HG03565 (cell line): ENCODE data around the gene DNMT3A.
"Not testable (repeated sequence)": the region's sequence is repeated elsewhere in the genome, so short reads cannot be mapped to it uniquely, and the experiment has no call there.

Experiments
- ATAC-seq: cut with Tn5 transposase; IDR thresholded peaks from one replicate; pipeline ENCODE4 v1.9.1; 2021; ENCODE audit warnings: mild to moderate bottlenecking, moderate library complexity; ENCODE audit not compliant: unreplicated experiment

The DNMT3A gene

GRCh38 chr2:25286723-25287483 is 54.8 kb downstream of the DNMT3A start:
- ATAC-seq = no peak

DNA sequence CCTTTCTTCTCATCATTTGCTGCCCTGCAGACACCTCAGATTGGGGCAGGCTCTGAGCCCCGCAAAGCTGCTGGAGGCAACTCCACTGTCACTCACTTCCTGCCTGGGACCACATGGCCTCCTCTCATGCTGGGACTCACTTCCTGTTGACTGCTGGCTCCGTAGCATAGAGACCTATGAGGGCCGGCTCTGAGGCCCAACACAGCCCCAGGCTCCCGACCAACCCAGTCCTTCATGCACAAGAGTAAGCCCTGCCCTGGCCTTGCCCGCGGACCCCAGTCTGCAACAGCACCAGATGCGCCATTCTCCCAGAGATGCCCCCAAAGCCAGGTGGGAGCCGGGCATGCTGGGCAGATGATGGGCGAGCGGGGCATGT is 55.7 kb downstream of the DNMT3A start:
- peak; percentile 46 for ATAC-seq

DNA sequence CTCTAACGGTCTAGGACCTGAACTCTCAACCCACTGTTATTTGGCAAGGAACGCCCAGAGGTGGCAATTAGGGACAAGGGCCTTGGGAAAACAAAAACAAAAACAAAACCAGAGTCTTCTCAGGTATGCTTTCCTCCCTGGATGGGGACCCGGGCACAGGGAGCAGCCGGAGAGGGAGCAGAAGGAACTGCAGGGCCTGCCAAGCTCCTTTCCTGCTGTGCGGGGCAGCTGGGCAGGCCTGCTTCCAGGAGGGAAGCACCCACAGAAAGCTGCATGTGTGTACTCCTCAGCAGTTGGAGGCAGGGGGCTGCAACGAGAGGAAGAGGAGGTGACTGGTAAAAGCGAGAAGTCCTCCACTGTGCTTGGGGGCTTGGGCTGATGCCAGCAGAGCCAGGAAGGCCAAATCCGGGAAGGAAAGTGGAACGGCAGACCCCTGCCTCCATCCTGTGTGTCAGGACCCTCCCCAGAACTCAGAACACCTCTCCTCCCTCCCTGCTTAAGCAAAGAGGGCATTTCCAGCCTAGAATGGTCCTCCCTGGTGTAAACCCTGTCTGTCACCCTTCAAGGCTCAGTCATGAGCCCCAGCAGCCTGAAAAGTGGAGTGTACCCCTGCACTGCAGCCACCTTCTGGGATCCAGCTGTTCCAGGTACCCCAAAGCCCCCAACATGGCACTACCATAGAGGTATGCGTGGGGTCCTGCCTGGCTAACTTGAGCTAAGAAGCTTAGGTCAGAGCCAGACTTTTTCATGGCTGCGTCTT is 56.3 kb downstream of the DNMT3A start:
- no peak for ATAC-seq

- no peak for ATAC-seq
Measured at GRCh38 chr2:25284756-25285155, 57.0 kb downstream of the DNMT3A start.

DNA sequence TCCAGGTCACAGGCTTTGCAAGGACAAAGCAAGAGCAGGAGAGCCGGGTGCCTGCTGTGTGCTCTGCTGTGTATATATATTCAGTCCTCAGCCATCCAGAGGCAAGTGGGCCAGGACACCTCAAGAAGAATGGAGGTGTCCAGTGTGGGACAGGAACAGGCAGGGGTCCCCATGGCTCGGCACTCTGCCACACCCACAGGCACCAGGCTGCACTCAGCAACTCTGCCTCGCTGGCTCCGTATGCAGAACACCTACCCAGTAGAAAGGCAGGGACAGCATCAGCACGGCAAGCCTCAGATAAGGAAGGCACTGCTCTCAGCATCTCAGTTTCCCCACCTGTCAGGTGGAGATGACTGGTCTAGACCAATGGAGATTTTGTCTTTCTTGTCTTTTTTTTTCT is 57.8 kb downstream of the DNMT3A start:
- no peak for ATAC-seq

GRCh38 chr2:25281941-25282340 is 59.8 kb downstream of the DNMT3A start:
- no peak for ATAC-seq

DNA sequence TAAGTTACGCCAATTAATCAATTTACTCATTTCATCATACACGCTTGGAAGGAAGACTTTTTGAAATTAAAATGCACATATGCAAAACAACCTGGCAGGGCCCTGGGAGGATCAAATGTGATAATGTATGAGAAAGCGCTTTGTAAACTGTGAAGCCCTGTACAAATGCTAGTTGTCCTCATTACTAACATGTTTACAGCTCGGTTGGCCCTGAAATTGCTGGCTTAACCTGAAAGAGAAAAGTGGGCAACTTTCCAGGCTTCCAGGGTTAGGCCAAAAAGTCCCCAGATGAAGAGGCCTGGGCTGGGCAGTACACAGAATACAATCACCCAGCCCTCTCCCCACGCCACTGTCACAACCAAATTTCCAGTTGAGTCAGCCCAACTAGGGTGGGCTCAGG is 60.2 kb downstream of the DNMT3A start:
- no peak for ATAC-seq

GRCh38 chr2:25280051-25280687 is 61.6 kb downstream of the DNMT3A start:
- no peak for ATAC-seq

- peak; percentile 70 for ATAC-seq
Measured at GRCh38 chr2:25279091-25279651, 62.6 kb downstream of the DNMT3A start.

DNA sequence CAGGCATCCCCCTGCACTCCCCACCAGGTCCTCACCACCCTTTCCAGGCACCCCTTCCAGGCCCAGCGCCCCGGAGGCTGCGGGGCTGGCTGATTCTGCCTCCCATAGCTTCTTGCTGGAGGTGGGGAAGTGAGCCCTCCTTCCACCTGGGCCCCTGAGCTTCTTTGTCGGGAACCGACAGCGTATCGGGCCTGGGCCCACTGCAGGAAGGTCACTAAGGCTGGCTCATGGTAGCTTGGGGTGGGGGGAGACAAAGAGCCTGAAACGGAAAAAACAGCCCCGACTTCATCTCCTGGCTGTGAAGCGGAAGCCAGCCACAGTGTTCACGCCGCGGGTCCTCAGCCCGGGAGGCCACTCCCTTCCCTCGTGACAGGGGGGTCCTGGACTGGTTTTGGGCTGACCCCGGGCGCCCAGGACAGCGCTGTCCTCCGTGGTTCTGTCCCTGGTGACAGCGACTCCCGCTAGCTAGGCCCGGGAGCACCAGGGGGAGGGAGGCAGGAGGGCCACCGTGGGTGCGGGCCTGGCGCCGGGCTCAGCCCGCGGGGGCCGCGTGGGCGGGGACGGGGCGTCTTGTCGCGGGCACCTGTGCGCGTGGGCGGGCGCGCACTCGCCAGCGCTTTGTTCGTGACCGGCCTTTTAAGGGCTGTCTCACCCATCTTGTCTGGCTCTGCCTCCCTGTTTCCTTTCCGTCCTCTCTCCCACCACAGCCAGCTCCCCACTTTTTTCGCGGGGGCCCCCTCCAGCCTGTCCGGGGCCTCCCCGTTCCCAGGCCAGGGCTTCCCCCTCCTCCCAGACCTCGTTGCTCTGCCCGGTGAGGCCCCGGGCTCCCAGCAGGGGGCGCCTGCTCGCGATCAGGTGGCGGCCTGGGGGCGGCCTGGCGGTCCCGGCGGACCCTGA is 64.9 kb downstream of the DNMT3A start:
- ATAC-seq = no peak

GRCh38 chr2:25275575-25275965 is 66.2 kb downstream of the DNMT3A start:
- ATAC-seq = no peak

GRCh38 chr2:25274868-25275574 is 66.7 kb downstream of the DNMT3A start:
- no peak for ATAC-seq

DNA sequence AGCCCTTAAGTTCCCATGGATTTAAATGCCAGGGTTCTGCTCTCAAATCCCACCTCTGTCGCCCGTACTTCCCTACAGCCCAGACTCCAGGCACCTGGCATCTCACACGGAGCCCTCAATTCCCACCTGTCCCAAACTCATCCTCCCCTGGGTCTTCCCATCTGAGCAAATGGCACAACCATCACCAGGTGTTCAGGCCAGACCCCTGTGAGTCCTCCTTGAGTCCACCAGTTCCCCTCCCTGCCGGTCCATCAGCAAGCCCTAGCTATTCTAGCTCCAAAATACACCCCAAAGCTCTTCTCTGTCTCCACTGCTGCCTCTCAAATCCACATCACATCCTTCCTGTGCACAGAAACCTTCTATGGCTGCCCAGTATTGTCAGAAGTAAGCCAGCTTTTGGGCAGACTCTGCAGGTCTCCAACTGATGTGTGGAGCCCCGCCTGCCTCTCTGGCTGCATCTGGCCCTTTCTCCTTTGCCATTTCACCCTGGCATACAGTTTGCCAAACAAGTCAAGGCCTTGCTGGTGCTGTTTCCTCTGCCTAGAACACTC is 67.7 kb downstream of the DNMT3A start:
- no peak for ATAC-seq

DNA sequence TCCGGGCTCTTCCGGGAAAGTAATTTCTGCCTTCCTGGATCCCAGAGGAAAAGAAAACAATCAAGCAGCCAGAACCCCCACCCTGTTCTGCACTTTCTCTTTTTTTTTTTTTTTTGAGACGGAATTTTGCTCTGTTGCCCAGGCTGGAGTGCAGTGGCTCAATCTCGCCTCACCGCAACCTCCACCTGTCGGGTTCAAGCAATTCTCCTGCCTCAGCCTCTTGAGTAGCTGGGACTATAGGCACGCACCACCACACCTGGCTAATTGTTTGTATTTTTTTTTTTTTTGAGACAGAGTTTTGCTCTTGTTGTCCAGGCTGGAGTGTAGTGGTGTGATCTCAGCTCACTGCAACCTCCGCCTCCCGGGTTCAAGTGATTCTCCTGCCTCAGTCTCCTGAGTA is 69.0 kb downstream of the DNMT3A start:
- not testable (repeated sequence) for ATAC-seq

GRCh38 chr2:25270061-25270460 is 71.7 kb downstream of the DNMT3A start:
- no peak for ATAC-seq

DNA sequence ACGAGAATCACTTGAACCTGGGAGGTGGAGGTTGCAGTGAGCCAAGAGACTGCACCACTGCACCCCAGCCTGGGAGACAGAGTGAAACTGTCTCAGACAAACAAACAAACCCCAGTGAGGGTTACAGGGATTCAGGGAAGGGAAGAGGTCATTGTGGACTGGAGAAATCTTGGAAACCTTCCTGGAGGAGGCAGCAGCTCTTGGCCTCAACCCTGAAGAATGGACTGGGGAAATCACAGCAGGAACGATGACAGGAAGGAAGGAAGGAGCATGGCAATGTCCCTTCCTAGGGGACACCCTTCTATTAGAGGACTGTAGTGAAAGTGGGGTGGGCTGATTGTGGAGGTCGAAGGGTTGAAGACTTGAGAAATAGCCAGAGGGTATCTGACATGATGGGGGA is 72.5 kb downstream of the DNMT3A start:
- no peak for ATAC-seq

DNA sequence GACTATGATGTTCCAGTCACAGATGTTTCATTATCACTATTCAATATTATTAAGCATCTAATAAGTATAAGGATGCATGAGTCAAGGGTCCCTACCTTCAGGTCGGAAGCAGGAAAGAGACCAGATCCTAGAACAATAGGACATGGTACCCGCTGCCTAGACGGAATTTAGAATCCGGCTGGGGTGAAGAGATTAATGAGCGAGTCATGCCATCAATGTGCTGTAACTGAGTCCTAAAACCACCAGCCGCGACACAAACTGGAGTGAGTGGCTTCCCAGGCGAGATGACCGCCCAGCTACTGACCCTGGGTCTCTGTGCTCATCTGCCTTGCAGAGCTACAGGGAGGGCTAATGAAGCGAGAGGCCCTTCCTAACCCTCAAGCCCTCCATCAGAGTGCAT is 73.6 kb downstream of the DNMT3A start:
- no peak for ATAC-seq

DNA sequence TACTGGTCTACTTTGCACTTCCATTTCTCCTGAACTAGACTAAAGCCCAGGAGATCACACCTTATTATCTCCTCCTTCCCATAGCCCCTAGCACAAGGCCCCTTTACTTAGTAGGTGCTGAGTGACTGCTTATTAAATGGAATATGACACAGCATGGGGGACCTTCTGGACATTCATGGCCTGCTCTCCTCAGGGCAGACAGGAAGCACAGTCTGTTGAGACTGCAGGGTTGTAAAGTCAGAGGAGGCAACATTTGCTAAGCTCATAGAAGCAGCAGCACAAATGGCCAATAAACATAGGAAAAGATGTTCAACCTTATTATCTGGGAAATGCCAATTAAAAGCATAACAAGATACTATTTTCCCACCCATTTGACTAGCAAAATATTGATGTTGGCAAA is 75.3 kb downstream of the DNMT3A start:
- no peak for ATAC-seq

GRCh38 chr2:25265802-25266201 is 75.9 kb downstream of the DNMT3A start:
- ATAC-seq = no peak

DNA sequence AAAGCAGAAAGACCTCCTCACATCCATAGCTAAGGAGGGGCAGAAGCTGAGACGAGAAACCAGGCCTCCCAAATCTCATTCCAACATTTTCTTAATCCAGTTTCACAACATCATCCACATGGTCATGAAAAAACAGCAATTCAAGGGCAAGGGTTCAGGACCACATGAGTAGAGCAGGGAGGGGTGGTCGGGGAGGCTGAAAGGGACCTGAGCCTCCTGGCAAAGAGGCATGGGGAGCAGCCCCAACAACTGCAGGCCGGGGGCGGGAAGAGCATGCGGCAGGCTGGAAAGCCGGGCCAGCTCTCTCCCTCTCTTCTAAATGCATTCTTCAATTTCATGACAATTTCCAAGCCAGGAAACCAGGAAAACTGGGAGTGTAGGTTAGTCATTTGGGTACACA is 76.7 kb downstream of the DNMT3A start:
- no peak for ATAC-seq
